WI38 (cell line): ENCODE results near the gene ZFAND3.

Source experiments
- H3K4me3 ChIP-seq: 2 replicates; pipeline ENCODE4 v1.5.1; 2011; ENCODE audit warnings: low read depth, mild to moderate bottlenecking, control low read depth, low read length
- TF ChIP-seq, protein P1 (sequence below): IDR thresholded peaks from 2 replicates; pipeline ENCODE4 v1.5.1; 2012; ENCODE audit warnings: low read depth, mild to moderate bottlenecking, control low read depth, low read length

ZFAND3 gene

DNA sequence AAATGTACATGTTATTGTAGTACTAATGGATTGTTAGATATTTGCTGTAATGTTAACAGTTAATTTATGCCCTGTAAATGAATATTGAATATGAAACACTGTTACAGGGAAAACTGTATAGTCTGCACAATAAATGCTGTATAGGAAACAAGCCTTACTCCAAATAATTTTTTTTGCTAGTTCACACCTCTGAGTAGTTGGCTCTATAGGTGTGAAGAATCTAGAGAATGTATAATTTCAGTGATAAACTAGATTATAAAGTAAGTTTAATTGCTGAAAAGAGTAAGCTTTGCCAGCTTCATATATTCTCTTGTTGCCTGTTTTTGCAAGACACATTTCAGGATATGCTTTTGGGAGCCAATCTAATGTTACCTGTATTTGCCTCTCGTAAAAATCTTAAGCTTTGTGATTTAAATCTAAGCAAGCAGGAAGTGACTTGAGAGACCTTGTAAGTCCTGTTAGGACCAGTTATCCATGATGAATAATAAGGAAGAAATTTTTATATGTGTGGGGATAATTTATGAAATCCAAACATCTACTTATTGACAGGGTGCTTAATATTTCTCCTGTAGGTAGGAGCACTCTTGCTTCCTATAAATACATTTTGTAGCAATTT, 232.4 kb downstream of the ZFAND3 start:
- no peak overlapping the region for H3K4me3 ChIP-seq
- TF ChIP-seq, protein P1, sequence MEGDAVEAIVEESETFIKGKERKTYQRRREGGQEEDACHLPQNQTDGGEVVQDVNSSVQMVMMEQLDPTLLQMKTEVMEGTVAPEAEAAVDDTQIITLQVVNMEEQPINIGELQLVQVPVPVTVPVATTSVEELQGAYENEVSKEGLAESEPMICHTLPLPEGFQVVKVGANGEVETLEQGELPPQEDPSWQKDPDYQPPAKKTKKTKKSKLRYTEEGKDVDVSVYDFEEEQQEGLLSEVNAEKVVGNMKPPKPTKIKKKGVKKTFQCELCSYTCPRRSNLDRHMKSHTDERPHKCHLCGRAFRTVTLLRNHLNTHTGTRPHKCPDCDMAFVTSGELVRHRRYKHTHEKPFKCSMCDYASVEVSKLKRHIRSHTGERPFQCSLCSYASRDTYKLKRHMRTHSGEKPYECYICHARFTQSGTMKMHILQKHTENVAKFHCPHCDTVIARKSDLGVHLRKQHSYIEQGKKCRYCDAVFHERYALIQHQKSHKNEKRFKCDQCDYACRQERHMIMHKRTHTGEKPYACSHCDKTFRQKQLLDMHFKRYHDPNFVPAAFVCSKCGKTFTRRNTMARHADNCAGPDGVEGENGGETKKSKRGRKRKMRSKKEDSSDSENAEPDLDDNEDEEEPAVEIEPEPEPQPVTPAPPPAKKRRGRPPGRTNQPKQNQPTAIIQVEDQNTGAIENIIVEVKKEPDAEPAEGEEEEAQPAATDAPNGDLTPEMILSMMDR = no peak

- TF ChIP-seq, protein P1 = no peak
Observed at GRCh38 chr6:38054527-38055202, 235.1 kb downstream of the ZFAND3 start.

GRCh38 chr6:38055203-38055589, 235.7 kb downstream of the ZFAND3 start:
- TF ChIP-seq, protein P1 = no peak
- H3K4me3 ChIP-seq = no peak overlapping the region

More at GRCh38 chr6:38054527-38055202, 235.1 kb downstream of the ZFAND3 start:
- no peak overlapping the region for H3K4me3 ChIP-seq

DNA sequence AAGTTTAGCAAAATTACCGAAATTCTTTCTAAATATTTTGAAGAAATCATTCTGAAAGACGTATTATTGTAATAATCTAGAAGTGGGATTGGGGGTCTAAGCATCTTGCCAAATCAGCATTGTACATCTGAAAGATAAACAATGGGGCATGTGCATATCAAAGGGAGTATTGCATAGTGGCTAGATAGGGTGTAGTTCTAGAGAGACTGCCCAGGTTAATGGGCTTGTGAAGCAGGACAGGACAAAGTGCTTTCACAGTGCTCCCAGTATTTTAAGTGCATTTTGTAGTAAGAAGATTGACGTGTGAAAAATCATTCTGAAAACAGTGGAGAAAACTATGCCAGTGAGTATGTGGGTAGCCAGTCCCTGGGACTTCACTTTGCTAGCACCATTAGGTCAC, 236.8 kb downstream of the ZFAND3 start:
- TF ChIP-seq, protein P1 = no peak
- H3K4me3 ChIP-seq = no peak overlapping the region

DNA sequence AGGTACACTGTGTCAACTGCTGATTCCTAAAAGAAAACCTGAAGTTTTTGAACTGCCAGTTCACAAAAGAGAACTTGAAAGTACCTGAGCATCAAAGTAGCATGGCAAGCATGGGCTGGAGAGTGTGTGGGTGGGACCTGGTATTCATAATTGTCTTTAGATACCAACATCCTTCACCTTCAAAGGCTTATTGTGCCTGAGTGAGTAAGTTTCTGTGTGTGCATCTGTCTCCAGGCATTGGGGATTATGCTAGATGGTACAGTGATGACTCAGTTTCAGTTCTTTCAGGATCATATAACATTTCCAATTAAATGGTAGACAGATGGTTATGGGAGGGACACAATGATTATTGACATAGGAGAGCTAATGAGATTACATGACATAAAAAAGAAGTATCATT, 238.5 kb downstream of the ZFAND3 start:
- TF ChIP-seq, protein P1 = no peak
- H3K4me3 ChIP-seq = no peak overlapping the region

DNA sequence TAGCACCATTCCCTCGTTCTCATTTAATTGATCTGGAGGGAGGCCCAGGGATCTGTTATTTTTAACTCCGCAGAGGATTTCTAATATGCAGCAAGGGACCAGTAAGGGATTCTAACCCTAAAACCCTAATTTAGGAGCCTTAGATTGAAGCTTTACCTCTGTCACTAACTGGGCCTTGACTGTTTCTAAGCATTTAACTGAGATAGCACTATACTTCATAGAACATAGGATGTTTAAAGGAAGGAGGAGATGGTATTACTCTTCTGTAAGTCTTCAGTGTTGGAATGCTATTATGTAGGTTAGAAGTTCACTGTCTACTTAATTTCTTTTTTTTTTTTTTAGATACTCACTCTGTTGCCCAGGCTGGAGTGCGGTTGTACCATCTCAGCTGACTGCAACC, 242.5 kb downstream of the ZFAND3 start:
- TF ChIP-seq, protein P1 = no peak
- H3K4me3 ChIP-seq = no peak overlapping the region

- H3K4me3 ChIP-seq = no peak overlapping the region
- TF ChIP-seq, protein P1 = no peak
Observed at GRCh38 chr6:38063973-38064372, 244.4 kb downstream of the ZFAND3 start.
